ENCODE data around the gene RHOV.

Gene RHOV

GRCh38 chr15:40917585-40917984 lies 43.6 kb upstream of the RHOV start:
- no peak for DNase-seq
- Histone ChIP-seq H3K36me3 (ENCODE audit: control insufficient read depth in 4 of 4, insufficient read depth in 4 of 4, low read length in 3 of 4) (no peaks in the 10 kb centered on the region), H3K9me3 (ENCODE audit: control extremely low read depth in 1 of 5, control insufficient read depth in 4 of 5, insufficient read depth in 2 of 5, low read depth in 1 of 5, low read length in 4 of 5) (no peaks in the 10 kb centered on the region), H3K4me3 (ENCODE audit: control insufficient read depth in 1 of 7, extremely low read depth in 1 of 7, insufficient read depth in 4 of 7, low read depth in 2 of 7, low read length in 6 of 7) (no peak overlapping the region), H3K4me1 (ENCODE audit: control extremely low read depth in 1 of 4, control insufficient read depth in 4 of 4, insufficient read depth in 4 of 4, low read length in 3 of 4) (no peaks in the 10 kb centered on the region), H3K27ac (ENCODE audit: insufficient read depth in 1 of 2, low read depth in 1 of 2, low read length in 2 of 2, poor library complexity in 1 of 2, severe bottlenecking in 2 of 2) (no peak overlapping the region), H3K27me3 (replicated peaks in 2 of 5; ENCODE audit: control insufficient read depth in 4 of 5, insufficient read depth in 5 of 5, low read length in 4 of 5) (no peaks in the 10 kb centered on the region)
- 71% methylated on average over 4 of the region's 11 CpGs for WGBS (ENCODE audit: insufficient coverage)
- CTCF ChIA-PET, result interaction anchor here (1.2 to 3.4 kb wide), 5 partner anchors 12 to 105 kb away, joined by 3 to 18 read pairs (median 7); no protein-coding TSS in a partner anchor
- POLR2A ChIA-PET, result no interaction called here

- POLR2A ChIA-PET, result no interaction called here
- no peak for DNase-seq
- WGBS (ENCODE audit: insufficient coverage), result 66% methylated on average over 5 of the region's 6 CpGs
- Histone ChIP-seq H3K27ac (ENCODE audit: insufficient read depth in 1 of 2, low read depth in 1 of 2, low read length in 2 of 2, poor library complexity in 1 of 2, severe bottlenecking in 2 of 2) (no peak overlapping the region), H3K36me3 (ENCODE audit: control insufficient read depth in 4 of 4, insufficient read depth in 4 of 4, low read length in 3 of 4) (no peaks in the 10 kb centered on the region), H3K27me3 (replicated peaks in 2 of 5; ENCODE audit: control insufficient read depth in 4 of 5, insufficient read depth in 5 of 5, low read length in 4 of 5) (no peaks in the 10 kb centered on the region), H3K4me1 (ENCODE audit: control extremely low read depth in 1 of 4, control insufficient read depth in 4 of 4, insufficient read depth in 4 of 4, low read length in 3 of 4) (peaks cover 0 to 10% (median 6%) of the 10 kb centered on the region in 4 experiments), H3K9me3 (ENCODE audit: control extremely low read depth in 1 of 5, control insufficient read depth in 4 of 5, insufficient read depth in 2 of 5, low read depth in 1 of 5, low read length in 4 of 5) (no peaks in the 10 kb centered on the region), H3K4me3 (ENCODE audit: control insufficient read depth in 1 of 7, extremely low read depth in 1 of 7, insufficient read depth in 4 of 7, low read depth in 2 of 7, low read length in 6 of 7) (no peak overlapping the region)
- CTCF ChIA-PET, result interaction anchor here (1.1 to 3.4 kb wide), 6 partner anchors 10 to 101 kb away, joined by 3 to 18 read pairs (median 6); no protein-coding TSS in a partner anchor
Measured at GRCh38 chr15:40915679-40916078, 41.6 kb upstream of the RHOV start.

DNA sequence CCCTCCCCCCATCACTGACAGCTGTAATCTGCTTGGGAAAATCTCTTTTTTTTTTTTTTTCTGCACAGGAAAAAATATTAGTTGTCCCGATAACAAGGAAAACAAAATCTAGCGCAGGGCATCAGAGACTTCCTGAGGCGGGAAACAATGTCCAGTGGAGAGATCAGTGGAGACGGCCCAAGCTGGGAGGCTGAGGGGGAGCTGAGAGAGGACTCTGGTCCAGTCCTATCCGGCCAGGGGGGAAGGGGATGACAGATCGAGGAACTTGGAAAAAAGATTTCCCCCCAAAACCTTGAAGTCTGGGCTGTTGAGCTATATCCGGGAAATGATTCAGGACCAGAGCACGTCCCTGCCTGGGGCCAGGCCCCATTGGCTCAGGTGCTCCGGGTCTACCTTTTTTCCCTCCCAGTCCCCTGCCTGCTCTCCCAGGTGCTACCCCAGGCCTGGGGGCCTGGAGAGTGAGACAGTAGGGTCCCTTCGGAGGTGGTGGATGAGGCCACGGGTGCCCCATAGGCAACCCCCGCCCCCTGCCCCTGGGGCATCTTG lies 41.2 kb upstream of the RHOV start:
- Histone ChIP-seq H3K9me3 (ENCODE audit: control extremely low read depth in 1 of 5, control insufficient read depth in 4 of 5, insufficient read depth in 2 of 5, low read depth in 1 of 5, low read length in 4 of 5) (no peaks in the 10 kb centered on the region), H3K27me3 (replicated peaks in 2 of 5; ENCODE audit: control insufficient read depth in 4 of 5, insufficient read depth in 5 of 5, low read length in 4 of 5) (no peaks in the 10 kb centered on the region), H3K36me3 (ENCODE audit: control insufficient read depth in 4 of 4, insufficient read depth in 4 of 4, low read length in 3 of 4) (no peaks in the 10 kb centered on the region), H3K27ac (ENCODE audit: insufficient read depth in 1 of 2, low read depth in 1 of 2, low read length in 2 of 2, poor library complexity in 1 of 2, severe bottlenecking in 2 of 2) (no peak overlapping the region), H3K4me3 (ENCODE audit: control insufficient read depth in 1 of 7, extremely low read depth in 1 of 7, insufficient read depth in 4 of 7, low read depth in 2 of 7, low read length in 6 of 7) (no peak overlapping the region), H3K4me1 (ENCODE audit: control extremely low read depth in 1 of 4, control insufficient read depth in 4 of 4, insufficient read depth in 4 of 4, low read length in 3 of 4) (peaks cover 0 to 10% (median 7%) of the 10 kb centered on the region in 4 experiments)
- ChIA-PET CTCF (interaction anchor here (0.7 to 3.4 kb wide), 8 partner anchors 10 to 169 kb away, joined by 3 to 18 read pairs (median 4); no protein-coding TSS in a partner anchor), POLR2A (no interaction called here)
- no peak for DNase-seq
- WGBS (ENCODE audit: insufficient coverage), result 91% methylated on average over 10 of the region's 12 CpGs

DNA sequence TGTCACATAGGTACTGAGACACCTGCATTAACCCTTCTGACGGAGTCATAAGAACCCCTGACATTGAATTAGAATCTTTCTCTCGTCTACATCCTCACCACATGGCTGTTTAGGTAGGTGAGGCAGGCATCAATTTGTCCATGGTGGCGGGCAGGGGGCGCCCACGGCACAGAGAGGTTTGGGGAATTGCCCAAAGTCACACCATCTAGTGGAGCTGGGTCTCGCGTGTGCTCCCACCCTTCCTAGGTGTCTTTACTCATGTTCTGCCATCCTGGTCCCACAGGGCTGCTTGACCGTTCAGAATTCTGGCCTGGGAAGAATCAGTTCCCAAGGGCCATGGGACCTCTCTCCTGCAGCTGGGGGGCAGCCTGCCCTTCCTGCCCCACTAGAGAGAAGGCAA lies 40.5 kb upstream of the RHOV start:
- DNase-seq, result no peak
- ChIA-PET POLR2A (no interaction called here), CTCF (interaction anchor here (0.7 to 2.2 kb wide), 5 partner anchors 16 to 170 kb away, joined by 3 to 9 read pairs (median 3); no protein-coding TSS in a partner anchor)
- peaks cover 0 to 16% (median 8%) of the 10 kb centered on the region in 4 experiments for H3K4me1 ChIP-seq (ENCODE audit: control extremely low read depth in 1 of 4, control insufficient read depth in 4 of 4, insufficient read depth in 4 of 4, low read length in 3 of 4)
- no peaks in the 10 kb centered on the region for H3K36me3 ChIP-seq (ENCODE audit: control insufficient read depth in 4 of 4, insufficient read depth in 4 of 4, low read length in 3 of 4)
- no peaks in the 10 kb centered on the region for H3K27me3 ChIP-seq (replicated peaks in 2 of 5; ENCODE audit: control insufficient read depth in 4 of 5, insufficient read depth in 5 of 5, low read length in 4 of 5)
- H3K4me3 ChIP-seq (ENCODE audit: control insufficient read depth in 1 of 7, extremely low read depth in 1 of 7, insufficient read depth in 4 of 7, low read depth in 2 of 7, low read length in 6 of 7), result no peak overlapping the region
- H3K9me3 ChIP-seq (ENCODE audit: control extremely low read depth in 1 of 5, control insufficient read depth in 4 of 5, insufficient read depth in 2 of 5, low read depth in 1 of 5, low read length in 4 of 5), result no peaks in the 10 kb centered on the region
- WGBS (ENCODE audit: insufficient coverage), result 87% methylated on average over 8 of the region's 8 CpGs
- H3K27ac ChIP-seq (ENCODE audit: insufficient read depth in 1 of 2, low read depth in 1 of 2, low read length in 2 of 2, poor library complexity in 1 of 2, severe bottlenecking in 2 of 2), result no peak overlapping the region

GRCh38 chr15:40914013-40914412 lies 40.0 kb upstream of the RHOV start:
- Histone ChIP-seq H3K27ac (ENCODE audit: insufficient read depth in 1 of 2, low read depth in 1 of 2, low read length in 2 of 2, poor library complexity in 1 of 2, severe bottlenecking in 2 of 2) (no peak overlapping the region), H3K36me3 (ENCODE audit: control insufficient read depth in 4 of 4, insufficient read depth in 4 of 4, low read length in 3 of 4) (no peaks in the 10 kb centered on the region), H3K9me3 (ENCODE audit: control extremely low read depth in 1 of 5, control insufficient read depth in 4 of 5, insufficient read depth in 2 of 5, low read depth in 1 of 5, low read length in 4 of 5) (no peaks in the 10 kb centered on the region), H3K4me1 (ENCODE audit: control extremely low read depth in 1 of 4, control insufficient read depth in 4 of 4, insufficient read depth in 4 of 4, low read length in 3 of 4) (peaks cover 0 to 16% (median 8%) of the 10 kb centered on the region in 4 experiments), H3K27me3 (replicated peaks in 2 of 5; ENCODE audit: control insufficient read depth in 4 of 5, insufficient read depth in 5 of 5, low read length in 4 of 5) (no peaks in the 10 kb centered on the region), H3K4me3 (ENCODE audit: control insufficient read depth in 1 of 7, extremely low read depth in 1 of 7, insufficient read depth in 4 of 7, low read depth in 2 of 7, low read length in 6 of 7) (no peak overlapping the region)
- no peak for DNase-seq
- WGBS (ENCODE audit: insufficient coverage), result 97% methylated on average over 12 of the region's 12 CpGs
- ChIA-PET CTCF (interaction anchor here (2.2 kb wide), 1 partner anchor 17 kb away, joined by 9 read pairs; no protein-coding TSS in a partner anchor), POLR2A (no interaction called here)

DNA sequence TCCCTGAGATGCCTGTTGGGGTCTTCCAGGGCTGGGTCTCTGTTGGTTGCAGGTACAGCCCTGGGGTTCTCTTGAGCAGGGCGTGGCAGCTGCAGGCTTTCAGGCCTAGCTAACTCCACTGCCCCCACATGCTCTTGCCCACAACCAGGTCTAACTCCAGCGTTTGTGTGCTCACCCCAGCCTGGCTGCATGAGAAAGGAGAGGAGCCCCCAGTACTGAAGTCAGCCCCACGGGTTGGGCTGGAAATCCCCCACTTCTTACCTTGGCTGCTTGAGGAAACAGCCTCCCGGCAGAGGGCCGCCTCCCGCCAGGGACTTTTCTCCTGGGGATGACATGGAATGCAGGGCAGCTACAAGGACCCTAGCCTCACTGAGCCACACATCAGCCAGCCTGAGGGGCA lies 38.4 kb upstream of the RHOV start:
- 75% methylated on average over 6 of the region's 6 CpGs for WGBS (ENCODE audit: insufficient coverage)
- no peaks in the 10 kb centered on the region for H3K9me3 ChIP-seq (ENCODE audit: control extremely low read depth in 1 of 5, control insufficient read depth in 4 of 5, insufficient read depth in 2 of 5, low read depth in 1 of 5, low read length in 4 of 5)
- CTCF ChIA-PET, result interaction anchor here (0.7 to 20.1 kb wide), 6 partner anchors 9 to 109 kb away, joined by 3 to 491 read pairs (median 6); partner anchors contain the start of genes DLL4 and VPS18

GRCh38 chr15:40911693-40912092 lies 37.7 kb upstream of the RHOV start:
- H3K27me3 ChIP-seq (replicated peaks in 2 of 5; ENCODE audit: control insufficient read depth in 4 of 5, insufficient read depth in 5 of 5, low read length in 4 of 5), result no peaks in the 10 kb centered on the region
- CTCF ChIA-PET, result interaction anchor here (0.7 to 20.1 kb wide), 8 partner anchors 10 to 274 kb away, joined by 3 to 491 read pairs (median 5); partner anchors contain the start of gene DLL4
- no peak for DNase-seq
- 100% methylated on average over 1 of the region's 2 CpGs for WGBS (ENCODE audit: insufficient coverage)
- H3K4me3 ChIP-seq (ENCODE audit: control insufficient read depth in 1 of 7, extremely low read depth in 1 of 7, insufficient read depth in 4 of 7, low read depth in 2 of 7, low read length in 6 of 7), result no peak overlapping the region
- no peaks in the 10 kb centered on the region for H3K9me3 ChIP-seq (ENCODE audit: control extremely low read depth in 1 of 5, control insufficient read depth in 4 of 5, insufficient read depth in 2 of 5, low read depth in 1 of 5, low read length in 4 of 5)
- peaks cover 2 to 30% (median 21%) of the 10 kb centered on the region in 4 experiments for H3K4me1 ChIP-seq (ENCODE audit: control extremely low read depth in 1 of 4, control insufficient read depth in 4 of 4, insufficient read depth in 4 of 4, low read length in 3 of 4)
- POLR2A ChIA-PET, result no interaction called here
- no peak overlapping the region for H3K27ac ChIP-seq (ENCODE audit: insufficient read depth in 1 of 2, low read depth in 1 of 2, low read length in 2 of 2, poor library complexity in 1 of 2, severe bottlenecking in 2 of 2)
- H3K36me3 ChIP-seq (ENCODE audit: control insufficient read depth in 4 of 4, insufficient read depth in 4 of 4, low read length in 3 of 4), result no peaks in the 10 kb centered on the region

More for the DNA sequence above, 38.4 kb upstream of the RHOV start:
- Histone ChIP-seq H3K36me3 (ENCODE audit: control insufficient read depth in 4 of 4, insufficient read depth in 4 of 4, low read length in 3 of 4) (no peaks in the 10 kb centered on the region), H3K27ac (ENCODE audit: insufficient read depth in 1 of 2, low read depth in 1 of 2, low read length in 2 of 2, poor library complexity in 1 of 2, severe bottlenecking in 2 of 2) (no peak overlapping the region), H3K27me3 (replicated peaks in 2 of 5; ENCODE audit: control insufficient read depth in 4 of 5, insufficient read depth in 5 of 5, low read length in 4 of 5) (no peaks in the 10 kb centered on the region), H3K4me3 (ENCODE audit: control insufficient read depth in 1 of 7, extremely low read depth in 1 of 7, insufficient read depth in 4 of 7, low read depth in 2 of 7, low read length in 6 of 7) (no peak overlapping the region), H3K4me1 (ENCODE audit: control extremely low read depth in 1 of 4, control insufficient read depth in 4 of 4, insufficient read depth in 4 of 4, low read length in 3 of 4) (peaks cover 2 to 22% (median 13%) of the 10 kb centered on the region in 4 experiments)
- DNase-seq, result no peak
- POLR2A ChIA-PET, result interaction anchor here (0.6 kb wide), 1 partner anchor 334 kb away, joined by 3 read pairs; no protein-coding TSS in a partner anchor

Measured in common myeloid progenitor, CD34-positive (primary cell).